ENCODE results near the gene VARS2. TPM values are rescaled to one million over a fixed set of nuclear protein-coding genes. Genes with fewer than 3 reads are reported as not detected.

The VARS2 gene
- total RNA-seq, 1 experiment from 2014 or later: 68.2 TPM

- Histone ChIP-seq H3K18ac (ENCODE audit: insufficient read length, low read depth, low read length) (no peak overlapping the region), H3K27me3 (ENCODE audit: insufficient read depth, low read length) (no peaks in the 10 kb centered on the region; the same call in 1 of the 2 replicates), H3K56ac (ENCODE audit: insufficient read length, low read depth, low read length) (no peak overlapping the region), H3K23me2 (ENCODE audit: insufficient read length, low read depth, low read length, poor library complexity, severe bottlenecking) (peaks cover 5% of the 10 kb centered on the region), H2BK120ac (ENCODE audit: low read depth, low read length, poor library complexity, severe bottlenecking) (no peak overlapping the region), H3K23ac (ENCODE audit: insufficient read length, low read depth, low read length) (no peak overlapping the region), H3K79me2 (ENCODE audit: insufficient read depth, low read length) (no peaks in the 10 kb centered on the region), H3K27ac (ENCODE audit: insufficient read length, low read depth, low read length) (no peak overlapping the region), H4K20me1 (ENCODE audit: control insufficient read depth, insufficient read depth, insufficient read length) (no peaks in the 10 kb centered on the region), H2AFZ (ENCODE audit: low read length) (no peak overlapping the region), H3K14ac (ENCODE audit: insufficient read depth, low read length) (no peak overlapping the region), H3K9me3 (ENCODE audit: control insufficient read depth, low read depth, low read length) (no peaks in the 10 kb centered on the region), H4K91ac (ENCODE audit: insufficient read length, low read depth, low read length) (no peak overlapping the region), H3T11ph (ENCODE audit: low read length) (no peak overlapping the region), H3K4ac (ENCODE audit: low read depth, low read length) (no peak overlapping the region), H3K79me1 (ENCODE audit: insufficient read depth, low read depth, low read length, poor library complexity, severe bottlenecking) (no peaks in the 10 kb centered on the region), H3K4me2 (ENCODE audit: insufficient read depth, insufficient read length, low read length) (peak overlapping the region; percentile 44), H3K4me1 (ENCODE audit: insufficient read depth, low read length) (no peaks in the 10 kb centered on the region), H4K8ac (replicated peaks; ENCODE audit: insufficient read length, low read depth, low read length) (no peak overlapping the region), H2AK5ac (ENCODE audit: insufficient read length, low read length) (no peak overlapping the region), H2BK15ac (ENCODE audit: low read depth, low read length) (no peak overlapping the region), H2BK20ac (ENCODE audit: low read depth, low read length, poor library complexity, severe bottlenecking) (no peak overlapping the region), H2BK12ac (ENCODE audit: insufficient read length, low read depth, low read length) (no peak overlapping the region), H3K9ac (ENCODE audit: extremely low read depth, insufficient read length, low read length) (no peak overlapping the region), H2BK5ac (ENCODE audit: insufficient read length, low read length) (no peak overlapping the region), H4K5ac (ENCODE audit: insufficient read length, low read depth, low read length) (no peak overlapping the region)
- Mint-ChIP-seq H3K36me3 (ENCODE audit: insufficient read depth in 1 of 3, low read depth in 3 of 3) (no peaks in the 10 kb centered on the region; a peak in 1 of 7 replicates), H3K27ac (peak overlapping the region in 1 of 3 experiments; percentile 40; a peak in 2 of 7 replicates), H3K27me3 (ENCODE audit: low read depth) (peaks cover 74% of the 10 kb centered on the region), H3K4me1 (peaks cover 14 to 26% of the 10 kb centered on the region in 2 experiments), H3K9me3 (peaks cover 0 to 2% of the 10 kb centered on the region in 2 experiments; a peak in 3 of 5 replicates), H3K4me3 (peak overlapping the region; percentile 59 to 72)
- TF ChIP-seq CTCF (conservative IDR thresholded peaks at IDR 0.05): no peak
- WGBS (ENCODE audit: extremely low coverage, insufficient read length, low lambda C conversion rate): no CpG with 5 or more reads among the region's 46 CpGs
- DNase-seq: peak; percentile 77
These were observed 41.5 kb downstream of the VARS2 start for GRCh38 chr6:30955367-30956042.
